ENCODE data around the gene PTCHD4. TPM values are rescaled to one million over a fixed set of nuclear protein-coding genes. Genes with fewer than 3 reads are reported as not detected.

PTCHD4 gene
- total and polyA plus RNA-seq, 2 experiments from 2014 or later = 0.76 to 1.2 TPM

DNA sequence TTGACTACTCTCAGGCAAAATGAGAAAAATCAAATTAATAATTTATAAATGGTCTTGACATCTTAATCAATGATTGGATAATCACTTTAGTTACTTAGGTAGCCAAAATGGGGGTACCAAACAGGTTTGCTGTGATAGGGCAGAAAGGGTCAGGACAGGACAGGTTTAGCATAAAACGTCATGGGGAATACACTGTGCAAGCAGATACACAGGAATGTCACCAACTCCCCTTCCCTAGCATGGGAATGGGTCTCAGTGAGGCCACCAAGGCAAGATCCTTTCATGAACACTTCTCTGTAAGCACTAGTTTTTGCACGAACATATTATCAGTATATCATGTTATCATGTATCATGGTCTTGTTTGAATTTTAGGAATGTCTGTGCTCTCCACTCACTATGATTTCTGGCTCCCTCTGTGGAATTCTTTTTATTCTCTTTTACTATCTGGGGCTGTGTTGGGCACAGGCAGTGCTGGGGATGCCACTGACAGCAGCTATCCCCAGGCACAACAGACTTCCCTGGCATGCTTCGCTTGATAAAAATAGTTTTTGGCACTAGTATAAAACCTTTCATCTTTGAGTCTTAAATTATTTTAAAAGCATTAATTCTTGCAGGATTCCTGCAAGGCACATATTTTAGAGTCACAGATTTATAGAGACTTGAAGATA, 18.3 kb downstream of the PTCHD4 start:
- H3K36me3 ChIP-seq (ENCODE audit: low read depth) = no peaks in the 10 kb centered on the region
- H2AFZ ChIP-seq = no peak overlapping the region
- WGBS, 2 experiments (ENCODE audit: low coverage in 1 of 2, low lambda C conversion rate in 2 of 2, missing lambda C conversion rate in 2 of 2) = 21 to 26% methylated on average over 3 of the region's 3 CpGs
- no peaks in the 10 kb centered on the region for H3K79me2 ChIP-seq (ENCODE audit: insufficient read depth)
- H3K27ac ChIP-seq = no peak overlapping the region
- DNase-seq = no peak
- no peaks in the 10 kb centered on the region for H3K9me3 ChIP-seq (ENCODE audit: low read depth)
- TF ChIP-seq EZH2phosphoT487 (IDR thresholded peaks at IDR 0.05; ENCODE audit: insufficient read depth, low read depth) = no peak
- TF ChIP-seq EZH2 (IDR thresholded peaks at IDR 0.05; ENCODE audit: insufficient read depth, poor library complexity, severe bottlenecking) = no peak
- in situ Hi-C loops (cut with MboI) = loop anchor here (25.0 kb wide), 1 partner anchor 670 kb away; no protein-coding TSS in a partner anchor
- H4K20me1 ChIP-seq (ENCODE audit: insufficient read depth) = no peaks in the 10 kb centered on the region
- no peak overlapping the region for H3K4me2 ChIP-seq (ENCODE audit: unreplicated experiment)
- no peak overlapping the region for H3K4me3 ChIP-seq
- no peaks in the 10 kb centered on the region for H3K9me2 ChIP-seq (ENCODE audit: insufficient read depth)
- no peaks in the 10 kb centered on the region for H3K27me3 ChIP-seq (replicated peaks; ENCODE audit: insufficient read depth)
- H3K4me1 ChIP-seq (ENCODE audit: insufficient read depth) = no peaks in the 10 kb centered on the region
- H3K9ac ChIP-seq = no peak overlapping the region
- H3F3A ChIP-seq (ENCODE audit: insufficient read depth) = no peaks in the 10 kb centered on the region

DNA sequence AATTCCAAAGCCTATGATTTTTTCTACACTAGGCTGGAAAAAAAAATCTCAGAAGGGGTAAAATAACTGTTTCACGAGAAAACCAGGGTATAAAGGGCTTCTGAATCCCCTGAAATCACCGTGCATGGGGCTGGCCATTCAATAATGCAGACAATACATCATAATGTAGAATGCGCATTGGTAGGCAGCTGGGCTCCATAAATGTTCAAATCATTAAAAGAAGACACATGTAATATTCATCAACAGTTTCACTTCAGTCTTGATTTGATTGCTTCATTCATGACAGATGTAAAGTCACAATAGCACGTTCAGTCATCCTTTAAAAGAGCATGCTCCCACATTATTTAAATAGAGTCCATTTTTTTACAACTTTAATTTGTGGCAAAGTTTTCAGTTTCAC, 20.5 kb downstream of the PTCHD4 start:
- Histone ChIP-seq H3K36me3 (ENCODE audit: low read depth) (no peaks in the 10 kb centered on the region), H3K9me2 (ENCODE audit: insufficient read depth) (no peaks in the 10 kb centered on the region), H3K79me2 (ENCODE audit: insufficient read depth) (no peaks in the 10 kb centered on the region), H3K9ac (no peak overlapping the region), H3K9me3 (ENCODE audit: low read depth) (no peaks in the 10 kb centered on the region), H3K27ac (no peak overlapping the region), H3K4me3 (no peak overlapping the region), H3F3A (ENCODE audit: insufficient read depth) (no peaks in the 10 kb centered on the region), H3K4me2 (ENCODE audit: unreplicated experiment) (no peak overlapping the region), H3K27me3 (replicated peaks; ENCODE audit: insufficient read depth) (no peaks in the 10 kb centered on the region), H3K4me1 (ENCODE audit: insufficient read depth) (no peaks in the 10 kb centered on the region), H2AFZ (no peak overlapping the region), H4K20me1 (ENCODE audit: insufficient read depth) (no peaks in the 10 kb centered on the region)
- WGBS, 2 experiments (ENCODE audit: low coverage in 1 of 2, low lambda C conversion rate in 2 of 2, missing lambda C conversion rate in 2 of 2) = 28 to 30% methylated on average over 4 of the region's 4 CpGs
- in situ Hi-C loops (cut with MboI) = loop anchor here (25.0 kb wide), 1 partner anchor 672 kb away; no protein-coding TSS in a partner anchor
- no peak for DNase-seq
- TF ChIP-seq EZH2 (IDR thresholded peaks at IDR 0.05; ENCODE audit: insufficient read depth, poor library complexity, severe bottlenecking) (no peak), EZH2phosphoT487 (IDR thresholded peaks at IDR 0.05; ENCODE audit: insufficient read depth, low read depth) (no peak)

DNA sequence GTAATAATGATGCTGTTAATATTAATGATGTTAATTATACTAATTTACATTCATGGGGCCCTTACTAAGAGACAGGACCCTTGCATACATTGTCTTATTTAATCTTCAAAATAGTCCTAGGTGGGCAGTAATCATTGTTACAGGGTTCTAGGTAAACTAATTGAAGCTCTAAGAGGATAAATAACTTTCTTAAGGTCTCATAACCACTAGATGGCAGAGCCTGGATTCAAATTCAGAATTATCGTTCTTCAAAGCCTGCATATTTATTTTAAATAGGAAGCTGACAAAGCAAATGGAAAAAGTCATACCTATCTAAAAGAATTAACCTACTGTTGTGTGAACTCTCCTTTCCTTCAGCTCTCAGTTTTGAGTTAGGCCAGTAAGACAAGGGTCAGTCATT, 23.5 kb downstream of the PTCHD4 start:
- H2AFZ ChIP-seq = no peak overlapping the region
- no peaks in the 10 kb centered on the region for H3K27me3 ChIP-seq (replicated peaks; ENCODE audit: insufficient read depth)
- in situ Hi-C loops (cut with MboI) = loop anchor here (25.0 kb wide), 1 partner anchor 675 kb away; no protein-coding TSS in a partner anchor
- 6% methylated on average over 1 of the region's 1 CpG for WGBS, 2 experiments (ENCODE audit: low coverage in 1 of 2, low lambda C conversion rate in 2 of 2, missing lambda C conversion rate in 2 of 2)
- DNase-seq = peak; percentile 46
- TF ChIP-seq EZH2phosphoT487 (IDR thresholded peaks at IDR 0.05; ENCODE audit: insufficient read depth, low read depth) (no peak), EZH2 (IDR thresholded peaks at IDR 0.05; ENCODE audit: insufficient read depth, poor library complexity, severe bottlenecking) (no peak)
- no peak overlapping the region for H3K9ac ChIP-seq
- H3K4me2 ChIP-seq (ENCODE audit: unreplicated experiment) = no peak overlapping the region
- no peaks in the 10 kb centered on the region for H3K79me2 ChIP-seq (ENCODE audit: insufficient read depth)
- H4K20me1 ChIP-seq (ENCODE audit: insufficient read depth) = no peaks in the 10 kb centered on the region
- H3K9me3 ChIP-seq (ENCODE audit: low read depth) = no peaks in the 10 kb centered on the region
- no peaks in the 10 kb centered on the region for H3K36me3 ChIP-seq (ENCODE audit: low read depth)
- no peaks in the 10 kb centered on the region for H3F3A ChIP-seq (ENCODE audit: insufficient read depth)
- H3K27ac ChIP-seq = no peak overlapping the region
- H3K4me3 ChIP-seq = no peak overlapping the region
- no peaks in the 10 kb centered on the region for H3K9me2 ChIP-seq (ENCODE audit: insufficient read depth)
- H3K4me1 ChIP-seq (ENCODE audit: insufficient read depth) = 0 out of 2 replicates have a peak, but pooled peaks cover 13% of the 10 kb centered on the region

DNA sequence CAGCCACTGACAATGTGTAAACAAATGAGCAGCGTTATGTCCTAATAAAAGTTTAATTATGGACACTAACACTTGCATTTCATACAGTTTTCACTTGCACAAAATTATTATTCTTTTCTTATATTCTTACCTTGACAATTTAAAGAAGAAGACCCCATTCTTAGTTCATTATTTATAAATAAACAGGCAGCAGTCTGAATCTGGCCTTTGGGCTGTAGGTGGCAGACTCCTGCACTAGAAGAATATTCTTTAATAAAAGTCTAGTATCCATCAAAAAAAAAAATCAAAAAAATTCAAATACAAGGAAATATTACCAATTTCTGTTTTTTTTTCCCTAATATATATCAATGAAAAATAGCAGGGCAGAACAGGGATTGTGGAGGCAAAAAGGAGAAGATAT, 24.8 kb downstream of the PTCHD4 start:
- Histone ChIP-seq H3K4me2 (ENCODE audit: unreplicated experiment) (no peak overlapping the region), H3K27me3 (replicated peaks; ENCODE audit: insufficient read depth) (no peaks in the 10 kb centered on the region), H2AFZ (no peak overlapping the region), H3K79me2 (ENCODE audit: insufficient read depth) (no peaks in the 10 kb centered on the region), H3K4me3 (no peak overlapping the region), H4K20me1 (ENCODE audit: insufficient read depth) (no peaks in the 10 kb centered on the region), H3K9me3 (ENCODE audit: low read depth) (no peaks in the 10 kb centered on the region), H3K9me2 (ENCODE audit: insufficient read depth) (no peaks in the 10 kb centered on the region), H3K4me1 (ENCODE audit: insufficient read depth) (0 out of 2 replicates have a peak, but pooled peaks cover 13% of the 10 kb centered on the region), H3K27ac (no peak overlapping the region), H3F3A (ENCODE audit: insufficient read depth) (no peaks in the 10 kb centered on the region), H3K9ac (no peak overlapping the region), H3K36me3 (ENCODE audit: low read depth) (no peaks in the 10 kb centered on the region)
- in situ Hi-C loops (cut with MboI) = loop anchor here (25.0 kb wide), 1 partner anchor 676 kb away; no protein-coding TSS in a partner anchor
- DNase-seq = no peak
- no peak for TF ChIP-seq EZH2 (IDR thresholded peaks at IDR 0.05; ENCODE audit: insufficient read depth, poor library complexity, severe bottlenecking)
- TF ChIP-seq EZH2phosphoT487 (IDR thresholded peaks at IDR 0.05; ENCODE audit: insufficient read depth, low read depth) = no peak
- 5 to 13% methylated on average over 1 of the region's 1 CpG for WGBS, 2 experiments (ENCODE audit: low coverage in 1 of 2, low lambda C conversion rate in 2 of 2, missing lambda C conversion rate in 2 of 2)

All from GM23248 (cell line).